Suprapubic skin (tissue), 4 donors: ENCODE results near the gene YKT6. TPM values are rescaled to one million over a fixed set of nuclear protein-coding genes. Genes with fewer than 3 reads are reported as not detected.

Experiments used
- DNase-seq, 2 donors: peaks; one replicate each; pipeline ENCODE4 v3.0.0-alpha.2; 2019; ENCODE audit warnings: low spot score in 2 of 2
- H3K27ac ChIP-seq: fragments of 200-600 bp; sonication (generic); one replicate; pipeline ENCODE4 v1.5.1; 2019
- H3K27me3 ChIP-seq: fragments of 200-600 bp; sonication (generic); one replicate; pipeline ENCODE4 v1.5.1; 2019
- H3K36me3 ChIP-seq: fragments of 200-600 bp; sonication (generic); one replicate; pipeline ENCODE4 v1.5.1; 2019
- H3K4me1 ChIP-seq: fragments of 200-600 bp; sonication (generic); one replicate; pipeline ENCODE4 v1.5.1; 2019
- H3K4me3 ChIP-seq: fragments of 200-600 bp; sonication (generic); one replicate; pipeline ENCODE4 v1.5.1; 2019; ENCODE audit warnings: mild to moderate bottlenecking
- H3K9me3 ChIP-seq: fragments of 200-600 bp; sonication (generic); one replicate; pipeline ENCODE4 v1.5.1; 2019
- EP300 ChIP-seq: sonication (generic); formaldehyde crosslinking; IDR thresholded peaks from one replicate; pipeline ENCODE4 v1.6.1; 2017; ENCODE audit warnings: antibody characterized with exemption
- POLR2A ChIP-seq, 2 donors: fragments of 450-650 bp; IDR thresholded peaks; one replicate each; pipeline ENCODE4 v1.6.1; 2017; ENCODE audit warnings: antibody characterized with exemption in 2 of 2, mild to moderate bottlenecking in 2 of 2, moderate library complexity in 2 of 2
- POLR2AphosphoS5 ChIP-seq, 3 donors: sonication (generic); formaldehyde crosslinking; IDR thresholded peaks; one replicate each; pipeline ENCODE4 v1.6.1; 2017; ENCODE audit warnings: antibody characterized with exemption in 3 of 3
- WGBS: methylation state at CpG from one replicate; pipeline ENCODE4 v1.1.5; 2018; 5-methylcytosine and 5-hydroxymethylcytosine counted together
- total RNA-seq, 4 donors: library from RNA; depleted of rRNA; stranded (reverse); fragments of >200 nt; gene quantifications; one replicate each; pipeline ENCODE4 v1.1.0, GENCODE V29; 2016
- TF ChIP-seq, protein P1 (sequence below), 2 donors: fragments of 200-600 bp in 1 of 2; fragments of 450-650 bp in 1 of 2; sonication (generic) in 1 of 2; IDR thresholded peaks; one replicate each; pipeline ENCODE4 v1.5.1; 2016 to 2019; ENCODE audit warnings: antibody characterized with exemption in 2 of 2, mild to moderate bottlenecking in 1 of 2, moderate library complexity in 1 of 2

The YKT6 gene
- total RNA-seq, 4 donors from 2014 or later = 40.6 to 52.1 (median 43.5) TPM

DNA sequence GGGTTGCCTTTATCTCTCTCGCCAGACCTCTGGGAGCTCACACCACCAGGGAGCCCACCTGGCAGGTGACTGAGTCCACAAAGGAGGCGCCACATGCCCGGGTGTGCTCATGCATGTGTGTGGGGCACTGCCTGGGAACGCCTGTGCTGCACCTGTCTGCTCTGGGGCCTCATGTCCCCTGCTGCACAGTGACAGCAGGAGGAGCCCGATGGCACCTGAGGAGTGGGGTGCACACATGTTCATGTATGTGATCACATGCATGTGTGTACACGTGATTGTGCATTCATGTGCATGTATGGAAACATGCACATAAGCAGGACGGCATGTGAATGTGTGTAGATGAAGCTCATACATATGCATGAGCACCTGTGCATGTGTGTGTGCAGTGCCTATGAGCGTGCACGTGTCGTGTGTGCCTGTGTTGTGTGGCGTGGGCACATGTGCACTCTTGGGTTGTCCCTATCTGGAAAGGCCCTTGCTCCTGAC, 22.0 kb downstream of the YKT6 start:
- peaks cover 8% of the 10 kb centered on the region for H3K4me1 ChIP-seq
- H3K4me3 ChIP-seq = no peak overlapping the region
- H3K9me3 ChIP-seq = peaks cover 5% of the 10 kb centered on the region
- no peak for TF ChIP-seq POLR2A (IDR thresholded peaks at IDR 0.05)
- TF ChIP-seq, protein P1, sequence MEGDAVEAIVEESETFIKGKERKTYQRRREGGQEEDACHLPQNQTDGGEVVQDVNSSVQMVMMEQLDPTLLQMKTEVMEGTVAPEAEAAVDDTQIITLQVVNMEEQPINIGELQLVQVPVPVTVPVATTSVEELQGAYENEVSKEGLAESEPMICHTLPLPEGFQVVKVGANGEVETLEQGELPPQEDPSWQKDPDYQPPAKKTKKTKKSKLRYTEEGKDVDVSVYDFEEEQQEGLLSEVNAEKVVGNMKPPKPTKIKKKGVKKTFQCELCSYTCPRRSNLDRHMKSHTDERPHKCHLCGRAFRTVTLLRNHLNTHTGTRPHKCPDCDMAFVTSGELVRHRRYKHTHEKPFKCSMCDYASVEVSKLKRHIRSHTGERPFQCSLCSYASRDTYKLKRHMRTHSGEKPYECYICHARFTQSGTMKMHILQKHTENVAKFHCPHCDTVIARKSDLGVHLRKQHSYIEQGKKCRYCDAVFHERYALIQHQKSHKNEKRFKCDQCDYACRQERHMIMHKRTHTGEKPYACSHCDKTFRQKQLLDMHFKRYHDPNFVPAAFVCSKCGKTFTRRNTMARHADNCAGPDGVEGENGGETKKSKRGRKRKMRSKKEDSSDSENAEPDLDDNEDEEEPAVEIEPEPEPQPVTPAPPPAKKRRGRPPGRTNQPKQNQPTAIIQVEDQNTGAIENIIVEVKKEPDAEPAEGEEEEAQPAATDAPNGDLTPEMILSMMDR (IDR thresholded peaks at IDR 0.05) = no peak
- TF ChIP-seq POLR2AphosphoS5 (IDR thresholded peaks at IDR 0.05) = no peak
- no peak for TF ChIP-seq EP300
- WGBS = 85% methylated on average over 5 of the region's 11 CpGs
- no peak overlapping the region for H3K27ac ChIP-seq
- no peak for DNase-seq
- peaks cover 19% of the 10 kb centered on the region for H3K27me3 ChIP-seq
- H3K36me3 ChIP-seq = no peaks in the 10 kb centered on the region

DNA sequence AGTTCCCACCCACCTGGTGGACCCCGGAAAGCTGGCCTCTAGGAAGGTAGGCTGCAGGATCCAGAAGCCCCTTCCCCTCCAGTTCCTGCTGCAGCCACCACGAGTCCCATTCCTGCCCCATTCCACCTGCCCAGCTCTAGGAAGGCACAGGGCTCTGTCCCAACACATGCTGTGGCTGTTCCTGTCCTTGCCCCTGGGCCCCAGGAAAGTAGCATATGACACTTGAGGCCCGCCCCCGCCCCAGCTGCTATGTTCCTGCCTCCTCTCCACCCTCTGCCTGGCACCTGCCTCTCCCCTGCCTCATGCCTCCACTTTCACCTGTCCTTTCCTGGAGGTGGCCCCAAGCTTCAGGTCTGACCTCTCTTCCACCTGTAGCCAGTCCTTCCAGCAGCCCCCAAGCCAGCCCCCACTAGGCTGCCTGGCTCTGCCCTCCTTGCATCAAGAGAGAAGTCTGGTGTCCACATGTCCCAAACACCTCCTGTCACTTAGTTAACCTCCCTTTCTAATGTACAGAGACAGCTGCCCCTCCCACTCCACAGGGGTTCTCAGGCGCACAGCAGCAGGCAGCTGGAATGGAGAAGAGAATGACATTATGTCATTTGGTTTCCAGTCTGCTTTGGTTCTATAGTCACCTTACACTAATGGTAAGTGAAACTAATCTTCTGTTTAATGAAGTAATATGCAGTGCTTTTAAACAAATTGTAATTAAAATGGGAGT, 22.7 kb downstream of the YKT6 start:
- Histone ChIP-seq H3K4me3 (no peak overlapping the region), H3K27me3 (peaks cover 22% of the 10 kb centered on the region), H3K36me3 (no peaks in the 10 kb centered on the region), H3K9me3 (peaks cover 3% of the 10 kb centered on the region), H3K4me1 (peaks cover 8% of the 10 kb centered on the region), H3K27ac (no peak overlapping the region)
- DNase-seq = no peak
- WGBS = 63% methylated on average over 5 of the region's 5 CpGs
- TF ChIP-seq POLR2AphosphoS5 (IDR thresholded peaks at IDR 0.05) = no peak

DNA sequence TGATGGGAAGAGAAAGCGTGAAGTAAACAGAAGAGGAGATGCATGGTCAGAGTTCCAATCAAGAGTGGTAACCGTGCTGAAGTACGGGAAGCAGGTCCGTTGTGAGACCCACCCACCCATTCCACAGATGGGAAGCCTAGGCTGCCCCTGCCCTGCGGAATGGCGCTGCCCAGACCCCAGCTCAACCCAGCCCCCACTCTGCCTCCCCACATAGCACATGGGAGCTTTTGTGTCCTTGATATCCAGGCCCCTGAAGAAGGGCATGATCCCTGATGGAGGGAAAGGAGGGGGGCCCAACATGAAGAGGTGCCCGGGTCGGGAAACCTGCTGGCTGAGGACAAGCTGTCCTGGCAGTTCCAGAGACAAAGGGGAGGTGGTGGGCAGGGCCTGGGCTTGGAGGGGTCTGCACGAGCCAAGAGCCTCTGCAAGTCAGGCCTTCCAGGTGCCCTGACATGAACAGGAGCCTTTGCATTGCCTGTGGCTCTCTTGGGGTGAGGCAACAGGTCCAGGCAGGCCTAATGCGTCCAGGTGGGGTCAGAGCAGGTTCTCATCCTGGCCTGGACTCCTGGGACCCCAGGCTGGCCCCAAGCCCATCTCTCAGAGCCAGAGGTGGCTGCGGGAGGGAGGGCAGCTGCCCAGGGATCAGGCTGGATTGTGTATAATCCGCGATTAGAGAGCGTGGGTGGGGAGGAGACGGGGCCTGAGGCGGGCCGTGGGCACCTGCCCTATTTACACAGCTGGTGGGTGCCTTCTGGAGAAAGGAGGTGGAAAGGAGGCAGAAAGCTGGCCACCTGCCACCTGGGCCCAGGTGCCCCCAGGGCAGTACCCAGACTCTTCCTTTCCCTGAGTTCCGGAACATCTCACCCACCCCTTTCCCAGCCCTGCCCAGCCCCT, 23.5 kb downstream of the YKT6 start:
- TF ChIP-seq EP300 = no peak
- no peak for TF ChIP-seq POLR2A (IDR thresholded peaks at IDR 0.05)
- H3K27me3 ChIP-seq = peaks cover 22% of the 10 kb centered on the region
- peaks cover 8% of the 10 kb centered on the region for H3K4me1 ChIP-seq
- DNase-seq = no peak
- H3K36me3 ChIP-seq = no peaks in the 10 kb centered on the region
- no peaks in the 10 kb centered on the region for H3K9me3 ChIP-seq
- WGBS = 57% methylated on average over 14 of the region's 18 CpGs
- no peak overlapping the region for H3K4me3 ChIP-seq
- no peak overlapping the region for H3K27ac ChIP-seq

DNA sequence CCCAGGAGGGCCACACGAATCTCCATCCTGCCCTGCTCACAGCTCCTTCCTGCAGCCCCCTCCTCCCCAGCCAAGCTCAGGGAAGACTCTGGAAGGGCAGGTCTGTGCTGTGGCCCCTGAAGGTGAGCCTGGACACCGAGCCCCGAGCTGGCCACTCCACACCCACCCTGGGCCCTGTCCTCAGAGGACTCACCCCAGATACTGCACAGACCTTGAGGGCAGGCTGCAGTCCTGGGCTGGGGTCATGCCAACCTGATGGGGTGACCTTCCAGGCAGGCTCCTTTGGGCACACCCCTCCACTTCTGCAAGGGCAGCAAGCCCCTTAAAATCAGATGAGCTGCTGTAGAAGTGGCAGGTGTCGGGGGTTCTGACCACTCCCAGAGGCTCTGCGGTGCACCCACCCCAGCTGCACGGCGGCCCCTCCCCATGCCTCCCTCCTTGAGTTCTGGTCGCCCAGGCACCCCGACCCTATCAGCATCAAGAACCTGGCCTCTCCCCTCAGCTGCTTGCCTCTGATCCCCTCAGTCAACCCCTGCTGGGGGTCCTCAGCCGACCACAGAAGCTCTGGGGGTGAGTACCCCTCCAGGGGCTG, 24.3 kb downstream of the YKT6 start:
- Histone ChIP-seq H3K4me3 (no peak overlapping the region), H3K4me1 (peaks cover 8% of the 10 kb centered on the region), H3K27ac (no peak overlapping the region), H3K9me3 (no peaks in the 10 kb centered on the region), H3K27me3 (peaks cover 22% of the 10 kb centered on the region), H3K36me3 (no peaks in the 10 kb centered on the region)
- no peak for TF ChIP-seq POLR2AphosphoS5 (IDR thresholded peaks at IDR 0.05)
- no peak for TF ChIP-seq POLR2A (IDR thresholded peaks at IDR 0.05)
- TF ChIP-seq, protein P1 (IDR thresholded peaks at IDR 0.05) = no peak
- no peak for TF ChIP-seq EP300
- DNase-seq = no peak
- 0% methylated on average over 1 of the region's 10 CpGs for WGBS

DNA sequence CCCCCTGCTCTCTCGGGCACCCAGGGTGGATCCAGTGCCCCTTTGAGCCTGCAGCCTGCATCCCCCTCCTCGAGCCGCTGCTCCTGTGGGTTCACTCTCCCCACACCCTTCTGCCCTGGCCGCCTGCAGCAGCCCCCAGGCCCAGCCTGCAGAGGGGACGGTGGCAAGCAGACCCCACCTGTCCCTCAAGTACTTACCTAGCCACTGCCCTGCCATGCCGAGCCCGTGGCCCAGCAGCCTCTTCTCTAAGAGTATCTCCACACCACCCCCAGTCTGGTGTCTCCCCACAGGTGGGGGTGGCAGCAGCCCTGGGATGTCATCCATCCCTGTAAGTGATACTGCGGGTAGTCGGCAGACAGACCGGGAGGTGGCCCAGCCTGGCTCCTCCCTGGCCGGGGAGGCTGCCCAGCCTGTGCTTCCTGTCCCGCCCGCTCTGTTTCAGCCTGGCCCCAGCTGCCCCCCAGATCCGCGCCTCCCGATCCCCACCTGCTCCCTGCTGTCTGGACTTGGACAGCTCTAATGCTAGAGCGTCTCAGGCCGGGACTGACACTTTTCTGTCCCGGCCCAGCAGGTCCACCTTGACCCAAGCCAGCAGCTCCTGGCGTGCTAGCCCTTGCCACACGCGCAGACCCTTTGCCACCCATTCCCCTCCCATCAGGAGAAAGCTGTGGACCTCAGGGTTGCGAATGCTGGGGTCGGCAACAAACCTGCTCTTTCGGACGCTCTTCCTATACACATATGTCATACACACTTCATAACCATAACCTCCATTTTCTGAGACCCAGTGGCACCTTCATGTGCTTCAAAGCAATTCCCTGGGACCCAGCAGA, 25.0 kb downstream of the YKT6 start:
- H3K27me3 ChIP-seq = peaks cover 22% of the 10 kb centered on the region
- H3K36me3 ChIP-seq = no peaks in the 10 kb centered on the region
- 63% methylated on average over 15 of the region's 26 CpGs for WGBS
- H3K27ac ChIP-seq = no peak overlapping the region
- H3K4me3 ChIP-seq = no peak overlapping the region
- H3K9me3 ChIP-seq = no peaks in the 10 kb centered on the region
- TF ChIP-seq POLR2AphosphoS5 (IDR thresholded peaks at IDR 0.05) (no peak), POLR2A (IDR thresholded peaks at IDR 0.05) (no peak), EP300 (no peak)
- TF ChIP-seq, protein P1 (IDR thresholded peaks at IDR 0.05) = no peak
- DNase-seq = no peak
- peaks cover 8% of the 10 kb centered on the region for H3K4me1 ChIP-seq
